Effector CD4-positive, alpha-beta T cell (primary cell): Measurements from ENCODE around the gene CDK14.
"Not testable (repeated sequence)": the region's sequence is repeated elsewhere in the genome, so short reads cannot be mapped to it uniquely, and the experiment has no call there.

Experiments used
- DNase-seq: peaks from one replicate; pipeline ENCODE4 v3.0.0-alpha.2; 2020

The CDK14 gene

GRCh38 chr7:91135300-91135699, 539.2 kb downstream of the CDK14 start:
- no peak for DNase-seq

- no peak for DNase-seq
These were observed 539.7 kb downstream of the CDK14 start for GRCh38 chr7:91135703-91136430.

GRCh38 chr7:91137153-91137787, 541.1 kb downstream of the CDK14 start:
- no peak for DNase-seq

GRCh38 chr7:91137788-91138368, 541.8 kb downstream of the CDK14 start:
- no peak for DNase-seq

- DNase-seq = no peak
These were observed 544.2 kb downstream of the CDK14 start for GRCh38 chr7:91140286-91140685.

GRCh38 chr7:91140982-91141381, 544.9 kb downstream of the CDK14 start:
- DNase-seq = no peak

DNA sequence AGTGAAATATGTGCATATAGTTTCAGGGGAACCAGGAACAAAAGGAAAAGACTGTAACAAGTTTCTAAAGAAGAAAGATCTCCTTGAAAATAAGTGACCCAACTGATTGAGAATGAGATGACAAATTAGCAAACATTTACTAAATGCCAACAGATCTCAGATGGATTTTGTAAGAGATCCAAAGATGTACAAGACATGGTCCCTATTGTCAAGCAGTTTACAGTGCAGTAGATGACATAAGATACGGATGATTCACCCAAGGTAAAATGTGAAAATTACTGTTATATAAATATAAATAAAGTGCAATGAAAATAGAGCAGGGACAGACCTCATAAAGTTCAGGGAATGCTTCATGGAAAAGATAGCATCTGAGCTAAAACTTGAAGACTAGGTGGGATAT, 546.6 kb downstream of the CDK14 start:
- DNase-seq = no peak

- DNase-seq = no peak
These were observed 553.5 kb downstream of the CDK14 start for GRCh38 chr7:91149341-91150246.

DNA sequence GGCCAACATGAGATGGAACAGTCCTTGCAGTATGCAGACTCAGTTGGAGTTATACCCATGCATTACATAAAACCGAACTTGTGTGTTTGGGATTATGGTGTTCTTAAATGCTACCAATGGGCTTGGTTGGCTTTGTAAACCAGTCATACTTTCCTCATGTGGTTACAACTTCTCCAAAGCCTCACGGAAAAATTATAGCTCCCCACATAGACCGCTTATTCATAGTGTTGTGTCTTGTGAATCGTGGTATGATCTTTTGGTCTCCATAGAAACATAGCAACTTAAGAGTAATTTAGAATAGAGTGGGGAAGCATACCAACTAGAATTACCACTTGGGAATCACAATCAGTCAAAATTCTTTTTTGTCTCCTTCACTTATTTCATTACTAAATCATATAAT, 555.8 kb downstream of the CDK14 start:
- no peak for DNase-seq

DNA sequence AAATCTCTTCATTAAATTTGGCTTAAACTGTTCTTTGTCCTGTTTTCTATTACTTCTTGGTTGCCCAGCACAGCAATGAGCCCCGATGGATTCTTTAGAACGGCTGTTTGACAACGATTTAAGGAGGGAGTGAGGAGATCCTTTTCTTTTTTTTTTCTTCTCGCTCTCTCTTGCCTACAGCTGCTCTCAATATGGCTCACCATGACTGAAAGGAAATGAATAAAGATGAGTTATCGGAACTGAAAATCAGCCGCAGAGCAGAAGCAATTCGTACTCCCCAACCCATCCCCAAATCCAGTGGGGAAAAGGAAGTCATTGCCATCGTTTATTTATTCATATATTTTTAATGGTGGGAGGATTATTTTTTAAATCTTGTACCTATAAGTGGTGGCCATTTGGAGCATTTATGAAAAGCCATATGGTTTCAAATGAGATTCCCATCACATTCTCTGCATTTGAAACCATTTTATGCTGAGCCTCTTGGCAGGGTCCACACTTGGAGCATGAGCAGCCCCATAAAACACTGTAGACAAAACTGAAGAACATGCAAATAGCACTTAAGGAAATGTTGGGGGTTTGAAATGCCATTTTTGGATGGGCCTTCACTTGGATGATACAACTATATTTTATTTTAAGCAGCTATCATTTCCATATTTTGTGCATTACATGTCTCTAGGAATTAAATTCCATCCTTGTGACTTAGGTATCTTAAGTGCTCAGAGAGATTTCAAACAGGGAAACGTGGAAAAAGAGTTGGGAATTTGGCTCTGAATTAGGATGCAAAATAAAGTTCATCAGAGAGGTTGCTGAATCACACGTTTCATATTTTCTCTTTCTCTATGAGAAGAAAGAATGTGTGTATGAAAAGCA, 560.4 kb downstream of the CDK14 start:
- no peak for DNase-seq

- DNase-seq = no peak
These were observed 561.6 kb downstream of the CDK14 start for GRCh38 chr7:91157579-91158320.

DNA sequence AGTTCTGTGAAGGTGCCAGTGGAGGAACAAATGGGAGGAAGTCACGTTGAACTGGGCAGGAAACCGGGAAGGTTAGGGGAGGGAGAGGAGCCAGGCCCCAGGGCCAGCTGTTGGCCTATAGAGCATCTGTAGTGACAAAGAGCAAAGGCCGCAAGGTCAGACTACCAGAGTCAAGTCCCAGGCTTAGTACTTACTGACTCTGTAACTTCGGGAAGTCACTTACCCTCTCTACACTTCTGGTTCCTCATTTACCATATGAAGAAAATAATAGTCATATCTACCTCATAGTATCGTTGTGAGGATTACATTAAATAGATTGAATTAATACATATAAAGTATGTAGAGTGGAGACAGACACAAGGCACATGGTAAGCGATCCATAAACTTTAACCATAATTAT, 566.3 kb downstream of the CDK14 start:
- no peak for DNase-seq

- no peak for DNase-seq
These were observed 568.4 kb downstream of the CDK14 start for GRCh38 chr7:91164506-91164905.

DNA sequence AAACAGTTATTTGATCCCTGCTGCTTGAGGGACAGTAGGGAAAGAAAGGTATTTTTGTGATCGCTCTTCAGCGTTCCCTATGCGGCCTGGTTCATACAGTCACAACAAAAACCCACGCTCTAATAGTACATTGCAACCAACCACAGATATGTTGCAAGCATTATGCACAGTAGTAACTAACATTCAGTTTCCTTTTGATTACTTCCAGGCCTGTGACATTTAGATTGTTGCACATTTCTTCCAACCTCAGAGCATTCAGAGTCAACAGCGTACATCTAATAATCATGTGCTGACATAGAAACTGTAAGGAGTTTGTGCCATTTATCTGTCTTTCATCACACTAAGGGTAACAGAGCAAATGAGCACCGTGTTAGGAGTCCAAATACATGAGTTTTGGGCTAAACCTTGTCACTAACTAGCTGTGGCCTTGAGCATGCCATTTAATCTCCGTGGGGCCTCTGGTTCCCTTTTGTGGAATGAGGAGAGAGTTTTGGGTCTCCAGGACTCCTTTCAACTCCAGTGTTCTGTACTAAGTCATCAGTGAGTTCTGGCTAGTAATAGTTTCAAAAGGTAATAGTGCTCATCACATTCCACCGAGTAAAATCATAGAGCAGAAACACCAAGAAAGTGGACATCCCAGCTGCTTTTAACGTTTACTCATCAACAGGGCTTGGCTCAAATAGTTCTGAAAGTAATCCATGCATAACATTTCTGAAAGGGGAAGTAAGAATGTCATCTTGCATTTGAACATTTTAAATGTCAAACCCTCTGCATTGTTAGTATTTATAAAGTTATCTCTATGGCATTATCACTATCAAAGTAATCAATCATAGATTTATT, 569.1 kb downstream of the CDK14 start:
- DNase-seq = no peak

GRCh38 chr7:91165846-91166230, 569.7 kb downstream of the CDK14 start:
- no peak for DNase-seq

- no peak for DNase-seq
These were observed 573.0 kb downstream of the CDK14 start for GRCh38 chr7:91168871-91169829.

DNA sequence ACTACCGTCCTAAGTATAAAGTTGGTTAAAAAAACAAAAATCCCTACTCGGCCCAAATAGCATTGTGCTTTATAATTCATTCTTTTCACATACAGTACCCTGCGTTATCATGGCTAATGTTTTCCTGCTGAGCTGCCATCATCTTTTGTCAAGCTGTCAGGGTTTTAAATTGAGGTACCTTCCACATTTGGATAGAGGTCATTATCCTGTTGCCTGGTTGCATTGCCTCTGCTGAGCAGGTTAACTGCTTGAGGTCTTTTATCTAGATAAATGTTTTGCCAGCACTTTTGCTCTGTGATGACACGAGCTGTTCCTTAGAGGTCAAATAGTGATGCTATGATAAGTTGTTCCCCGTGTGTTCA, 573.7 kb downstream of the CDK14 start:
- no peak for DNase-seq

DNA sequence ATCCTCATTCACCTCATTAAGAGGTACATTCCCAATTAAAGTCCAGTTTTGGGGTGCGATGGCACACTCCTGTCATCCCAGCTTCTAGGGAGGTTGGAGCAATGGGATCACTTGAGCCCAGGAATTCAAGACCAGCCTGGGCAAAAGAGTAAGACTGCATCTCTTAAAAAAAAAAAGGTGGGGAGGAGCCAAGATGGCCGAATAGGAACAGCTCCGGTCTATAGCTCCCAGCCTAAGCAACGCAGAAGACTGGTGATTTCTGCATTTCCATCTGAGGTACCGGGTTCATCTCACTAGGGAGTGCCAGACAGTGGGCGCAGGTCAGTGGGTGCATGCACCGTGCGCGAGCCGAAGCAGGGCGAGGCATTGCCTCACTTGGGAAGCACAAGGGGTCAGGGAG, 577.1 kb downstream of the CDK14 start:
- DNase-seq = not testable (repeated sequence)

DNA sequence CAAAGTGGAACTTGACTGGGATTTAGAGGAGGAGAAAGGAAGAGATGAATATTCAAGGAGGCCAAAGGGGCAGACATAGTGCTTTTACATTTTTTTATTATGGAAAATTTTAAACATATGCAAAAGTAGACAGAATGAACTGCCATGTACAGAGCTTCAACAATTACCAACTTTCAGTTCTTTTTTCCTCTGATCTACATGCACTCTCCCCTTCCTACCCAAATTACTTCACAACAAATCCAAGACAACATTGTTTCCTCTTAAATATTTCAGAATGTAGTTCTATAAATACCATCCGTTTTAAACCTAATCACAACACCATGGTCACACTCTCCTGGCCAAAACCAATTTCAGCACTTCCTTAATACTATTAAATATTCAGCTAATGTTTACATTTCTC, 584.6 kb downstream of the CDK14 start:
- DNase-seq = no peak
